SU-DHL-6 (cell line): Measurements from ENCODE around the gene RAP1B.

Experiments
- H2AFZ ChIP-seq: fragments of 200-600 bp; sonication (generic); 2 replicates; pipeline ENCODE4 v1.6.1; 2014; ENCODE audit warnings: low read depth, mild to moderate bottlenecking, moderate library complexity, mixed read lengths, antibody characterized with exemption, low read length; ENCODE audit not compliant: severe bottlenecking
- H3F3A ChIP-seq: fragments of 200-600 bp; shearing (Covaris generic); 2 replicates; pipeline ENCODE4 v1.6.0; 2016; ENCODE audit warnings: antibody characterized with exemption, mild to moderate bottlenecking; ENCODE audit not compliant: insufficient read depth
- H3K27ac ChIP-seq: fragments of 200-600 bp; sonication (generic); 2 replicates; pipeline ENCODE4 v1.5.1; 2016; ENCODE audit warnings: low read depth, mild to moderate bottlenecking, low read length, moderate library complexity, mixed read lengths
- H3K27me3 ChIP-seq: fragments of 200-600 bp; sonication (generic), shearing (Covaris generic); 2 replicates; pipeline ENCODE4 v1.6.0; 2014; ENCODE audit warnings: mild to moderate bottlenecking, low read length
- H3K36me3 ChIP-seq: fragments of 200-600 bp; sonication (generic); 2 replicates; pipeline ENCODE4 v1.6.1; 2014; ENCODE audit warnings: mild to moderate bottlenecking, low read length, mixed read lengths
- H3K4me2 ChIP-seq: fragments of 300-600, 200-600 bp; shearing (Covaris generic), sonication (generic); 2 replicates; pipeline ENCODE4 v1.6.0; 2014; ENCODE audit warnings: low read length, low read depth, mild to moderate bottlenecking; ENCODE audit not compliant: poor library complexity, severe bottlenecking
- H3K4me3 ChIP-seq: fragments of 200-600 bp; sonication (generic); 2 replicates; pipeline ENCODE4 v1.5.1; 2014; ENCODE audit warnings: antibody characterized with exemption, low read length, mild to moderate bottlenecking, mixed read lengths; ENCODE audit not compliant: insufficient read depth, poor library complexity, severe bottlenecking
- H3K79me2 ChIP-seq: fragments of 200-600 bp; sonication (generic); 2 replicates; pipeline ENCODE4 v1.6.1; 2014; ENCODE audit warnings: mild to moderate bottlenecking, low read length, moderate library complexity; ENCODE audit not compliant: insufficient read depth
- H3K9ac ChIP-seq: fragments of 200-600 bp; sonication (generic); 2 replicates; pipeline ENCODE4 v1.7.0; 2014; ENCODE audit warnings: mild to moderate bottlenecking, low read length
- H3K9me2 ChIP-seq: fragments of 200-600 bp; sonication (generic); replicated peaks from 2 replicates; pipeline ENCODE4 v1.6.1; 2014; ENCODE audit warnings: low read length; ENCODE audit not compliant: insufficient read depth
- H3K9me3 ChIP-seq: fragments of 200-600 bp; sonication (generic); 2 replicates; pipeline ENCODE4 v1.6.1; 2014; ENCODE audit warnings: low read length, mixed read lengths; ENCODE audit not compliant: insufficient read depth
- H4K20me1 ChIP-seq: fragments of 200-600 bp; sonication (generic); 2 replicates; pipeline ENCODE4 v1.6.1; 2014; ENCODE audit warnings: low read depth, mild to moderate bottlenecking, antibody characterized with exemption, low read length, moderate library complexity, mixed read lengths
- CTCF ChIP-seq: fragments of 200-600 bp; sonication (generic); IDR thresholded peaks from one replicate; pipeline ENCODE4 v1.5.1; 2017; ENCODE audit warnings: antibody characterized with exemption, mild to moderate bottlenecking, low read length, moderate library complexity; ENCODE audit not compliant: insufficient read depth, poor library complexity, severe bottlenecking
- EZH2phosphoT487 ChIP-seq: fragments of 200-600 bp; sonication (generic), shearing (Covaris generic); conservative IDR thresholded peaks from 2 replicates; pipeline ENCODE4 v1.6.1; 2018; ENCODE audit warnings: mild to moderate bottlenecking, antibody characterized with exemption, low read length, moderate library complexity, mixed read lengths

The RAP1B gene

GRCh38 chr12:68614105-68614679 lies 3.5 kb downstream of the RAP1B start:
- H3K9me2 ChIP-seq = no peaks in the 10 kb centered on the region
- peak overlapping the region; percentile 11 for H3K4me3 ChIP-seq
- H3K9ac ChIP-seq = peak overlapping the region; percentile 91
- H3K4me2 ChIP-seq = peak overlapping the region; percentile 95
- no peaks in the 10 kb centered on the region for H3K27me3 ChIP-seq
- peaks cover 20% of the 10 kb centered on the region for H3F3A ChIP-seq
- H3K79me2 ChIP-seq = peaks cover 80% of the 10 kb centered on the region
- H4K20me1 ChIP-seq = peaks cover 39% of the 10 kb centered on the region
- H3K9me3 ChIP-seq = no peaks in the 10 kb centered on the region
- no peaks in the 10 kb centered on the region for H3K36me3 ChIP-seq
- TF ChIP-seq EZH2phosphoT487 (no peak), CTCF (no peak)
- H3K27ac ChIP-seq = no peak overlapping the region
- H2AFZ ChIP-seq = no peak overlapping the region

- TF ChIP-seq CTCF (no peak), EZH2phosphoT487 (no peak)
Measured at GRCh38 chr12:68614769-68615168, 4.1 kb downstream of the RAP1B start.

GRCh38 chr12:68617160-68617926 lies 6.6 kb downstream of the RAP1B start:
- Histone ChIP-seq H3K9ac (no peak overlapping the region), H3K36me3 (no peaks in the 10 kb centered on the region), H3K79me2 (peaks cover 100% of the 10 kb centered on the region), H3K27ac (no peak overlapping the region), H3K9me2 (no peaks in the 10 kb centered on the region), H3K4me3 (no peak overlapping the region), H2AFZ (no peak overlapping the region), H3F3A (peaks cover 10% of the 10 kb centered on the region), H3K27me3 (no peaks in the 10 kb centered on the region), H3K4me2 (no peak overlapping the region), H4K20me1 (peaks cover 50% of the 10 kb centered on the region), H3K9me3 (no peaks in the 10 kb centered on the region)
- TF ChIP-seq EZH2phosphoT487 (no peak), CTCF (no peak)

More at GRCh38 chr12:68614769-68615168, 4.1 kb downstream of the RAP1B start:
- peaks cover 45% of the 10 kb centered on the region for H4K20me1 ChIP-seq
- no peaks in the 10 kb centered on the region for H3K9me2 ChIP-seq
- H3K79me2 ChIP-seq = peaks cover 86% of the 10 kb centered on the region
- H3F3A ChIP-seq = peaks cover 20% of the 10 kb centered on the region
- H3K4me3 ChIP-seq = no peak overlapping the region
- H3K9ac ChIP-seq = peak overlapping the region; percentile 91
- no peaks in the 10 kb centered on the region for H3K36me3 ChIP-seq
- no peak overlapping the region for H2AFZ ChIP-seq
- H3K27ac ChIP-seq = no peak overlapping the region
- no peaks in the 10 kb centered on the region for H3K9me3 ChIP-seq
- H3K4me2 ChIP-seq = peak overlapping the region; percentile 95
- H3K27me3 ChIP-seq = no peaks in the 10 kb centered on the region
